HG03064 (cell line): Measurements from ENCODE around the gene SPIB.
A peak's percentile ranks its signal among the peaks of the same experiment; 100 is the strongest.

Experiments used
- ATAC-seq: cut with Tn5 transposase; IDR thresholded peaks from one replicate; pipeline ENCODE4 v1.9.1; 2021; ENCODE audit warnings: low read depth; ENCODE audit not compliant: unreplicated experiment

SPIB gene

GRCh38 chr19:50417111-50418081, 1.3 kb upstream of the SPIB start:
- ATAC-seq: no peak

GRCh38 chr19:50419022-50419579, 363 bp downstream of the SPIB start:
- ATAC-seq: no peak

DNA sequence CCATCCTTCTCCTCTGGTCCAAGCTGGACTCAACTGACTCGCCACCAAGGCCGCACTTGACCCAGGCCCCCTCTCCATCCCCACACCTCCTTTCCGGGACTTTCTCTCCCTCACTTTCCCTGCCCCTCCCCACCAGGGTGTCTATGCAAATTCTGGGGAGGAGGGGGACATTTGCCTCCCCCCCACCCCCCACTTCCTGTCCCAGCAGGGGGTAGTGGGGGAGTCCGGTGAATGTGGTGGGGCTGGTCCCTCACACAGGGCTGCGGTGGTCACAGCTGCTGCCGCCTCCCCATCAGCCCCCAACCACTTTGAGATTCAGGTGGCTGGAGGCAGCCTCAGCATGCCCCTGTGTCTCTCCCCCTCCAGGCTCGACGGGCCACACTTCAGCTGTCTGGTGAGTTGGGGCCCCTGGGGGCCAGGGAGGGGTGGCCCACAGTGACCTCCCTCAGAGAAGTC, 870 bp downstream of the SPIB start:
- no peak for ATAC-seq

DNA sequence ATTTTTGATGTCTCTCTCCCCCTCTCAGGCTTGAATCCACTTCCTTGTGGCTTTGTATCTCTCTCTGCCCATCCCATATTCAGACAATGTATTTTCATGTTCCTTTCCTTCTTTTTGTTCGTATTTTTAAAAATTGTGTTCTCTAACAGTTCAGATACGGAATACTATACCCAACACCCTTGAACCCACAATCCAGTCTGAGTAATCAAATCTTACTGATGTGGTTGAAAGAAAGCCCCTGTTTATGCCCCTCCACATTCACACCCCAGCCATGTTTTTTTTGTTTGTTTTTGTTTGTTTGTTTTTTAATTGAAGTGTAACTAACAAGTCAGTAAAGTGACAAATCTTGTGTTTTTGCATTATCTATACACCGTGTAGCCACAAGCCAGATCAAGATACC, 1.4 kb downstream of the SPIB start:
- no peak for ATAC-seq

GRCh38 chr19:50420808-50421207, 2.1 kb downstream of the SPIB start:
- no peak for ATAC-seq

DNA sequence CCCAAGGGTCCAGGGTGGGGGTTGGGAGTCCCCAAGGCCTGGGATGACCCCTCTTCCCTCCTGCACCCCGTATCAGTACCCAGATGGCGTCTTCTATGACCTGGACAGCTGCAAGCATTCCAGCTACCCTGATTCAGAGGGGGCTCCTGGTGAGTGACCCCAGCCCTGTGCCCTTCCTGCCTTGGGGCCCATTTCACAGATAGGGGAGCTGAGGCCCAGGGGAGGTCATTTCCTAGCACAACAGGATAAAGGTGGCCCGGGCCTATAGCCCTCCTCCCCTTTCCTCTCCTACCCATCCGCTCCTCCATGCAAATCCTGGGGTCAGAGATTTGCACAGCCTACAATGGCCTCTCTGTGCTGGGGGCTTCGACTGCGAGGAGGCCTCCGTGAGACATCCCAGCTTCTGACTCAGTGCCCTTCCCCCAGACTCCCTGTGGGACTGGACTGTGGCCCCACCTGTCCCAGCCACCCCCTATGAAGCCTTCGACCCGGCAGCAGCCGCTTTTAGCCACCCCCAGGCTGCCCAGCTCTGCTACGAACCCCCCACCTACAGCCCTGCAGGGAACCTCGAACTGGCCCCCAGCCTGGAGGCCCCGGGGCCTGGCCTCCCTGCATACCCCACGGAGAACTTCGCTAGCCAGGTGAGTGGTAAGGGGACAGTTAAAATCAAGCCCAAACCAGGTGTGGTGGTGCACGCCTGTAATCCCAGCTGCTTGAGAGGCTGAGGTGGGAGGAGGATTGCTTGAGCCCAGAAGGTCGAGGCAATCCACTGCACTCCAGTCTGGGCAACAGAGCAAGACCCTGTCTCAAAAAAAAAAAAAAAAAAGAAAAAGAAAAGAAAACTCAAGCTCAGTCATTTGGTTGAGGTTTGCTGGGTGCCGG, 3.9 kb downstream of the SPIB start:
- ATAC-seq: no peak

- ATAC-seq: no peak
Observed at GRCh38 chr19:50423279-50424113, 4.8 kb downstream of the SPIB start.

- ATAC-seq: no peak
Observed at GRCh38 chr19:50425581-50425980, 6.8 kb downstream of the SPIB start.

DNA sequence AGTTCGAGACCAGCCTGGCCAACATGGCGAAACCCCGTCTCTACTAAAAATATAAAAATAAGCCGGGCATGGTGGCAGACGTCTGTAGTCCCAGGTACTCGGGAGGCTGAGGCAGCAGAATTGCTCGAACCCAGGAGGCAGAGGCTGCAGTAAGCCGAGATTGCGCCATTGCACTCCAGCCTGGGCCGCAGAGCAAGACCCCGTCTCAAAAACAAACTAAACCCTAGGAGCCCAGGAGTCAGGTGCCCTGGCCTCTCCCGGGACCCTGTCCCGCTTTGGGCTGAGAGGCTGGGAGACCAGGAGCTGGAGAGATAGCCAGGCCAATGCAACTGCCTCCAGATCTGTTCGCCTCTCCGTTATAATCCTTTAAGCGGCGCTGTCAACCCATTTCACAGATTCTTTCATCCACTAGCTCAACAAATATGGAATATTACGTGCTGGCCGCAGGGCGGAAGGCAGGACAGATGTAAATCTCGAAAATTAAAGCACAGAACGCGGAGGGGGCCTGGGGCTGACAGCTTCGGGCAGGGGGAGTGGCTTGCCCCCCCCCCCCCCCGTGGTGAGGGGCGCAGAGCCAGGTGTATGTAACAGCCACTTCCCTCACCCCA, 8.7 kb downstream of the SPIB start:
- no peak for ATAC-seq

DNA sequence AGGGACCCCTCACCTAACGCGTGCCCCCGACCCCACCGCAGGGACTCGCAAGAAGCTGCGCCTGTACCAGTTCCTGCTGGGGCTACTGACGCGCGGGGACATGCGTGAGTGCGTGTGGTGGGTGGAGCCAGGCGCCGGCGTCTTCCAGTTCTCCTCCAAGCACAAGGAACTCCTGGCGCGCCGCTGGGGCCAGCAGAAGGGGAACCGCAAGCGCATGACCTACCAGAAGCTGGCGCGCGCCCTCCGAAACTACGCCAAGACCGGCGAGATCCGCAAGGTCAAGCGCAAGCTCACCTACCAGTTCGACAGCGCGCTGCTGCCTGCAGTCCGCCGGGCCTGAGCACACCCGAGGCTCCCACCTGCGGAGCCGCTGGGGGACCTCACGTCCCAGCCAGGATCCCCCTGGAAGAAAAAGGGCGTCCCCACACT, 9.3 kb downstream of the SPIB start:
- no peak for ATAC-seq

- ATAC-seq: no peak
Observed at GRCh38 chr19:50428772-50429463, 10.2 kb downstream of the SPIB start.

DNA sequence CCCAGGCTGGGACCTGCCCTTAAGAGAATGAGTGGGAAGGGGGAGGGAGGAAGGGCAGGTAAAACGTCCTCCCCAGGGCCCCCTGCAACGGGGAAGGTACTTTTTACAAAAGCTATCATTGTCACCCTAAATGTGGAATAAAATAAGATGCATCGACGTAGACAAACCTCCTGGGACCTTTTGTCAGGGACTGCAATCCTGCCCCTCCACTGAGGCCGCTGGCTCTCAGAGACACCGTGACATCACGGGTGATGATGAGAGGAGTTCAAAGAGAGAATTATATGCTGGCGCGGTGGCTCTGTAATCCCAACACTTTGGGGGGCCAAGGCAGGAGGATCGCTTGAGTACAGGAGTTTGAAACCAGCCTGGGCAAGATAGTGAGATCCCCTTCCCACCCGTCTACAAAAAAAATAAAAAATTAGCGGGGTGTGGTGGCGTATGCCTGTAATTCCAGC, 12.2 kb downstream of the SPIB start:
- ATAC-seq: no peak

DNA sequence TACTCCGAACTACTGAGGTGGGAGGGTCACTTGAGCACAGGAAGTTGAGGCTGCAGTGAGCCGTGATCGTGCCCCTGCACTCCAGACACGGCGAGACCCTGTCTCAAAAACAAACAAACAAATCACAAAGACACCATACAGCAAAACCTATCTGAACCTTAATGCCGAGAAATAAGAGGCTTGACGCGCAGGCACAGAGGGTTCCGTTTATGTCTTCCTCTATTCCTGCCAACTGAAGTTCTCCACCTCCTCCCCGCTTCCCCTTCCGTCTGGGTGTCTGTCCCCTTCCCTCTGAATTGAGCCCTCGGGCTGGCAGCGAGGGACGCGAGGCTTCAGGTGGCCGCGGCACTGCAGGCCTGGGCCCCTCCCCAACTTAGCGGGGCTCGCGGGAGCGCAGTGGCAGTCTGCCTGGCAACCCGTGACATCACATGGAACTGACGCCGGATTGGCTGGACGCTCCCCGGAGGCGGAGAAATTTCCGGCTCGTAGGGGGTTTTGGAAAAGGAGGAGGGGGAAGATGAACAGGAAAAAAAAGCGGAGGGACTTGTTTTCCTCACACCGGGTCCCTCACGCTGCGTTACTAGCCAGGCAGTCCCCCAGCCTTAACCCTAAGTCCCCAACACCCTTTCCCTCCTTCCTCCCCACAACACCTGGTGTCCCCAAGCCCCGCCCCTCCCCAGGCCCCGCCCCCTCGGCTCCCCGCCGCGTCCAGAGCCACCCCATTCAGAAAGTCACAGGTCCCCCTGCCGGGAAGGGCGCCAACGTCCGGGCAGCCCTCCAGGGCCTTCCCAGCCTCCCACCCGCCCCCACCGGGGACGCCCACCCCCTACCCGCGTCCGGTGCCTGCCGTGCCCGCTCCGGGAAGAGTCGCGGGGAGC, 12.8 kb downstream of the SPIB start:
- ATAC-seq: peak; percentile 55

DNA sequence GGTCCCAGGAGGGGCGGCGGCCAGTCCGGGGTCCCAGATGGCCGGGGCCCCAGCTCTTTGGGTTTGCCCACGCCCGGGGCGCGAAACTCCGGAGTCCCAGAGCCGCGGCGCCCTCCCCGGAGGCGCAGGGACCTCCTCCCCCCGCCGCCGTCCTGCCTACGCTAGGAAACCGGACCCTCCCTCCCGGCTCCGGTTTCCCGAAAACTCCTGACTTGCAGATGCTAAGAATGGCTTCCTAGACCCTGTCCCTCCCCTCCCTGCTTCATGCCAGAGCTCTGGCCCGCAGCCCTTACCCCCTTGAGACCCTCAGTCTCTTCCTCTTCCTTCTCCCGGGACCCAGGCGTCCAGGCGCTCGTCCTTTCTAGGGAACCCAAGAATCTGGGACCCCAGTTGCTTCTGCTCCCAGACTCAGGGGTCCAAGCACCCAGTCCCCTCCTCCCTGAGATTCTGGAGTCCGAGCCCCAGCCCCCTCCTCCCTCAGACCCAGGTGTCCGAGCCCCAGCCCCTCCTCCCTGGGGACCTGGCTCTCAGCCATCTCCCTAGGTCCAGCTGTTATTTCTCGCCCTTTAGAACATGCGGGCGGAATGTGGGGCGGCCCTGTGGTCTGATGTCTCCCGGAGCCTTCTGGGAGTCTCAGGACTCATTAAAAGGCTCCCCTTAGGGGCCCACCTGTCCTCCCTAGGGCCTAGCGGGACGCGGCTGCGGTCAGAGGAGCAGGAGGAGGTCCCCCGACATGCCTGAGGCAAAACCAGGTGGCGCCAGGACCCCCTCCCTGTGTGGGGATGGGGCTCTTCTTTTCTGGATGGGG, 13.7 kb downstream of the SPIB start, which contains the start of gene MYBPC2:
Gene MYBPC2 (plus strand): TSS at position 672 of the 808 bp plus-strand sequence. CDS start 62 bp downstream, at position 734.
- ATAC-seq: no peak

GRCh38 chr19:50433201-50434180, 14.8 kb downstream of the SPIB start:
- ATAC-seq: no peak

- no peak for ATAC-seq
Observed at GRCh38 chr19:50434525-50434924, 15.8 kb downstream of the SPIB start.
